CD4-positive, alpha-beta T cell treated with Interleukin-6 at 100 ng/mL for 8 hours (primary cell): ENCODE results near the gene PARD6B.

Experiments used
- DNase-seq: peaks from one replicate; pipeline ENCODE4 v3.0.0-alpha.2; 2020; ENCODE audit warnings: mixed read lengths, low spot score

The PARD6B gene

GRCh38 chr20:50724112-50724725 lies 7.2 kb upstream of the PARD6B start:
- no peak for DNase-seq

GRCh38 chr20:50724851-50725723 lies 6.3 kb upstream of the PARD6B start:
- DNase-seq = no peak

DNA sequence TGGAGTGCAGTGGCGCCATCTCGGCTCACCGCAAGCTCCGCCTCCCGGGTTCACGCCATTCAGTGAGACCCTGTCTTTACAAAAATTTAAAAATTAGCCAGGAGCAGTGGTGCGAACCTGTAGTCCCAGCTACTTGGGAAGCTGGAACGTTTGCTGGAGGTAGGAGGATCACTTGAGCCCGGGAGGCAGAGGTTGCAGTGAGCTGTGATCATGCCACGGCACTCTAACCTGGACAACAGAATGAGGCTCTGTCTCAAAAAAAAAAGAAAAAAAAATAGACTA lies 5.7 kb upstream of the PARD6B start:
- DNase-seq = no peak

GRCh38 chr20:50726955-50727791 lies 4.2 kb upstream of the PARD6B start:
- DNase-seq = no peak

DNA sequence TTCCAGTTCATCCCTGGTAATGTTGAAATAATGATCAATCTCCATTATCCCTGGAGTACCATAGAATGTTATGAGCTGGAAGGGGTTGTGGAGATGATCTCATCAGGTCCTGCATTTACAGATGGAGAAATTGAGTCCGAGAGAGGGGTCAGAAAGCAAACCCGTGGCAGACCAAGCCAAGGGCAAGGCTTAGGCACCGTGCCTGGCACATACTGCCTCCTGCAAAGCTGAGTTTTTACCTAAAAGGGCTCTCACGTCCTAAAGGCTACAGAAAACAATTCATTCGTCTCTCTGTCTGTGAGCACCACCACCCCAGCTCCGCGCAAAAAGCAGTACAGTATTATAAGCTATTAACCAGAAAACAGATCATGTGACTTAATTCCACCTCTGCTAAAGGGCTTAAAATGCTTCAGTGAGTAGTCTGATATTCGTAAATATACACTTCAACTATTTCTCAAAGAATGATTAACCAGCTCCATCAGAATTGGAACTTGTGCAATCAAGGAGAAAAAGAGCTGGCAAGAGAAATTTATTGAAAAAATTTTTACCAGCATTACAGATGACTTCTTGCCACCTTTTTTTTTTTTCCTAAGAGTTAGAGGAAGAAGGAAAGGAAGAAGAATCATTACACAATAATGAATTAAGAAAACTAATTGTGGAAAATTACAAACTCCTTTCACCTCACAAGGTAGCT lies 3.4 kb upstream of the PARD6B start:
- no peak for DNase-seq

DNA sequence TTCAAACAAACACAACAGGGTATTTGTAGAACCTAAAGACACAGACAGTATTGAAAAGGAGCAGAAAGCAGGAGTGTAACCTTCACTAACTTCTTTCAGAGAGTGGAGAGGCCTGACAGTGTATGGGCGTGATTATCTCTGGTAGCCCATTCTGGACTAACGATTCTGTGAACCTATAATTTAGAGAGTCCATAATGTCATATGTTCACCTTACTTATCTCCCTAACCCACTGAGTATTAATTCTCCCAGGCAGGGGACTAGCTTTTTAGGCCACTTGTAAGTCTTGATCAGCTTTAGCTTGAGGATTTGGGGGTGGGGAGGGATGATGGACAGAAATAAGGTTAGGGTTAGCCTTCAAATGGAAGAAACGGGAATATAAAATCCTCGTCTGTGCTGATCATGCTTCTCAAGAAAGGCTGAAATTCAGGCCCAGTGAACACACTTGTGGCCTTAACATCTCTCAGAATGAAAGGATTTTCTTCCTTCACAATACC lies 2.8 kb upstream of the PARD6B start:
- no peak for DNase-seq

DNA sequence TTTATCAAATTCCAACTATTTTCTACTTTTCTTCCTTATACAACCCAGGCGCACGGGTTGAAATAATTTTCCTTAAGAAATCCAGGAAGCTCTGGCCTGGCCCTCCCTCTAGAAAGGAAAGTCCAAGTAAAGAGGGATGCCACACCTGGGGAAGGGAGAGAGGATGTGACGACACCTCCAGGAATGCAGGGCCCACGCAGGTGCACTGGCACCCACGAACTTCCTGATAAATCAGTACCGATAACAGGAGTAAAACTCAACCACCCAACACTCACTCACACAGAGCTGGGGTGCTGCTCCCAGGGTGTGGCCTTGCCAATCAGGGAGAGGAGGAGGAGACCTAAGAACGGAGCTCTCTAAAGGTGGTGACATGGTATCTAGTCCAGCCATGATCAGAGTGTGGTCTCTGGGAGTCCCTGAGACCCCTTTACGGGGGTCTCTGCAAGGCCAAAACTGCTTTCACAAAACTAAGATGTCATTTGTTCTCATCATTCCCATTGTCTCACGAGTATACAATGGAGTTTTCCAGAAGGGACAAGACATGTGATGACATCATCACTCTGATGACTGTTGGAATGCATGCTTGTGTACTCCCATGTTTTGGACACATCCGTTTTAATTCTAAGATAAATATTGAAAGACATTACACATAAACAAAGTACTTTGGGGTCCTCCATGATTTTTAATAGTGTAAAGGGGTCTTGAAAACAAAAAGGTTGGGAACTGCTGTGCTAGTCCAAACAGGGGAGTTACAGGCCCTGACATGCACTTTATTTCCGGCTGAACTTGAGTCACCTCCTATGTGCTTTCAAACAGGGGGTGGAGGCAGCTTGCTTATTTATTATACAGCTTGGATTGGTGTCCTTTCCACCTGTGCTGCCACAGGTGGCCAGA lies 2.2 kb upstream of the PARD6B start:
- DNase-seq = no peak

DNA sequence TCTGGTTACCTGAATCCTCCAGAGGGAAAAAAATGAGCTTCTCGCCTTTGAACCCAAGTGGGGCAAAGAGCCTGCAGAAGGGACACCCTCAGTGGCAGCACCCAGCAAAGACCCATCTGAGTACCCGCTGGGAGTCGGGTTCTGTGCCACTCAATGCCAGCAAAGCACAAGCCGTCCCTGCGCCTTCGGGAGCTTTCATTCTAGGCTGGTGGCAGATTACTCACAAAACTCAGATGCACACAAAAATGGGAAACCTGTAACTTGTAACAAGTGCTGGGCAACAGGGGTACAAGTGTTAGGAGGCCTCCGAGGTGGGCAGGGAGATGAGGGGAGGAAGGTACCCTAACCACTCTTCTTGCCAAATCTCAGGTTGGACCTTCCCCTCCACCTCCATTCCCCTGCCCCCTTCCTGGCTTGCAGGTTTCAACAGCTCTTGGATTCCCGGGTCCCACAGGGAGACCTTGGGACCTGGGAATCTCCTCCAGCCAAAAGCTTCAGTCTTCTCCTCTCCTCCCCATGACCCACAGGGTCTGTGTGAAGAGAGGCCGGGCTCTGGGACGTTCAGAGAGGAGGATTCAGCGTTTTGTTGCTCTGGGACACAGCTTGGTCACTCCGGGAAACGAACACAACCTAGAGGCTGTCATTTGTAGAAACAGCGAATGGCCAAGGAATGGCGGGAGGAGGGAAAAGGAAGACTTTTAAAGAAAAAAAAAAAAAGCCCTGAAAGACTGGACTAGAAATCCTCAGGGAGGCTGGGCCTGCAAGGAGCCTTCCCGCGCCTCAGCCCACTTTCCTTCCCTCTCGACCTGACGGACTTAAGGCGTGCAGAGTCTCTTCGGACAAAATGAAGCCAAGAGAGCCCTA lies 1.2 kb upstream of the PARD6B start:
- DNase-seq = no peak

- DNase-seq = no peak
Observed at GRCh38 chr20:50730765-50731054, 670 bp upstream of the PARD6B start.

- no peak for DNase-seq
Observed at GRCh38 chr20:50731930-50732690, 730 bp downstream of the PARD6B start.

GRCh38 chr20:50733644-50734349 lies 2.4 kb downstream of the PARD6B start:
- DNase-seq = no peak

- DNase-seq = no peak
Observed at GRCh38 chr20:50734730-50735679, 3.6 kb downstream of the PARD6B start.

GRCh38 chr20:50735813-50736212 lies 4.4 kb downstream of the PARD6B start:
- DNase-seq = no peak

- no peak for DNase-seq
Observed at GRCh38 chr20:50737352-50737751, 6.0 kb downstream of the PARD6B start.

GRCh38 chr20:50743087-50743486 lies 11.7 kb downstream of the PARD6B start:
- DNase-seq = no peak

GRCh38 chr20:50744143-50744792 lies 12.9 kb downstream of the PARD6B start:
- no peak for DNase-seq

- DNase-seq = no peak
Observed at GRCh38 chr20:50745634-50746137, 14.3 kb downstream of the PARD6B start.
